ENCODE measurements around the gene DENND5A. TPM values are rescaled to one million over a fixed set of nuclear protein-coding genes. Genes with fewer than 3 reads are reported as not detected.

DENND5A gene
- total RNA-seq, 2 donors from 2014 or later = 75.8 to 96.7 TPM

- Histone ChIP-seq H3K27ac (no peak overlapping the region), H3K36me3 (no peaks in the 10 kb centered on the region), H3K27me3 (no peaks in the 10 kb centered on the region), H3K9me3 (no peaks in the 10 kb centered on the region), H3K4me3 (no peak overlapping the region), H3K4me1 (no peaks in the 10 kb centered on the region)
- DNase-seq (ENCODE audit: low spot score) = no peak
- TF ChIP-seq CTCF (IDR thresholded peaks at IDR 0.05) = no peak
These were observed 37.3 kb upstream of the DENND5A start for GRCh38 chr11:9302448-9302847.

GRCh38 chr11:9301720-9302119 lies 36.6 kb upstream of the DENND5A start:
- DNase-seq (ENCODE audit: low spot score) = no peak
- H3K4me3 ChIP-seq = no peak overlapping the region
- no peak overlapping the region for H3K27ac ChIP-seq
- H3K27me3 ChIP-seq = no peaks in the 10 kb centered on the region
- no peaks in the 10 kb centered on the region for H3K36me3 ChIP-seq
- H3K4me1 ChIP-seq = no peaks in the 10 kb centered on the region
- no peaks in the 10 kb centered on the region for H3K9me3 ChIP-seq
- TF ChIP-seq CTCF (IDR thresholded peaks at IDR 0.05) = no peak

- H3K27me3 ChIP-seq = no peaks in the 10 kb centered on the region
- no peak for TF ChIP-seq CTCF (IDR thresholded peaks at IDR 0.05)
- H3K9me3 ChIP-seq = no peaks in the 10 kb centered on the region
- DNase-seq (ENCODE audit: low spot score) = no peak
- H3K36me3 ChIP-seq = peaks cover 7% of the 10 kb centered on the region
- H3K27ac ChIP-seq = no peak overlapping the region
- H3K4me1 ChIP-seq = no peaks in the 10 kb centered on the region
- no peak overlapping the region for H3K4me3 ChIP-seq
These were observed 28.5 kb upstream of the DENND5A start for GRCh38 chr11:9293646-9294045.

- peak overlapping the region; percentile 8 to 60 for H3K27ac ChIP-seq
- H3K4me3 ChIP-seq = no peak overlapping the region
- H3K9me3 ChIP-seq = no peaks in the 10 kb centered on the region
- peaks cover 0 to 5% of the 10 kb centered on the region in 2 donors for H3K4me1 ChIP-seq
- no peaks in the 10 kb centered on the region for H3K27me3 ChIP-seq
- H3K36me3 ChIP-seq = no peaks in the 10 kb centered on the region
- DNase-seq (ENCODE audit: low spot score) = no peak
- no peak for TF ChIP-seq CTCF (IDR thresholded peaks at IDR 0.05)
These were observed 20.9 kb upstream of the DENND5A start for GRCh38 chr11:9285850-9286587.

- H3K27me3 ChIP-seq = no peaks in the 10 kb centered on the region
- no peaks in the 10 kb centered on the region for H3K9me3 ChIP-seq
- peaks cover 5% of the 10 kb centered on the region for H3K36me3 ChIP-seq
- no peak for TF ChIP-seq CTCF (IDR thresholded peaks at IDR 0.05)
- no peaks in the 10 kb centered on the region for H3K4me1 ChIP-seq
- H3K27ac ChIP-seq = peak overlapping the region in 1 of 2 donors; percentile 45
- DNase-seq (ENCODE audit: low spot score) = peak; percentile 51
- H3K4me3 ChIP-seq = no peak overlapping the region
These were observed 15.6 kb upstream of the DENND5A start for GRCh38 chr11:9280655-9281301.

All from right atrium auricular region (tissue), 2 donors.